HG02973 (cell line): Measurements from ENCODE around the gene STARD9.
A peak's percentile ranks its signal among the peaks of the same experiment; 100 is the strongest.

Source experiments
- ATAC-seq: cut with Tn5 transposase; IDR thresholded peaks from one replicate; pipeline ENCODE4 v1.9.1; 2021; ENCODE audit warnings: moderate library complexity; ENCODE audit not compliant: unreplicated experiment

Gene STARD9

DNA sequence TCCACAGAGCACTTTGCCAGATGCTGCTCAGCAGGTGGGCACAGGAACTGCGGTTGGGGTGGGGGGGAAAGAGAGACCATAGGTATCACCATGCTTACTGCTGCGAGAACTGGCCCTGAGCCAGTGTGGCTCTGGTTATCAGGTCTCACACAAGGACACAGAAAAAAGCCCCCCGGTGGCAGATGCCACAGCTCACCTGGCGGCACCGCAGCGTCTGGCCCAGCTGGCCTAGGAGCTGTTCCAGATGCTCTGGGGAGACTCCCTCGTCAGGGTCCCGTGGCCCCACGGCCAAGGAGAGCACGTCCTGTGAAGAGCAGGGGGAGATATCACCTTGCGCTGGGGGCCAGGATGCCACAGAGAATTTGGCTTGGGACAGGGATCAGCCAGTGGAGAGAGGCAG lies 150.7 kb downstream of the STARD9 start:
- ATAC-seq = no peak

DNA sequence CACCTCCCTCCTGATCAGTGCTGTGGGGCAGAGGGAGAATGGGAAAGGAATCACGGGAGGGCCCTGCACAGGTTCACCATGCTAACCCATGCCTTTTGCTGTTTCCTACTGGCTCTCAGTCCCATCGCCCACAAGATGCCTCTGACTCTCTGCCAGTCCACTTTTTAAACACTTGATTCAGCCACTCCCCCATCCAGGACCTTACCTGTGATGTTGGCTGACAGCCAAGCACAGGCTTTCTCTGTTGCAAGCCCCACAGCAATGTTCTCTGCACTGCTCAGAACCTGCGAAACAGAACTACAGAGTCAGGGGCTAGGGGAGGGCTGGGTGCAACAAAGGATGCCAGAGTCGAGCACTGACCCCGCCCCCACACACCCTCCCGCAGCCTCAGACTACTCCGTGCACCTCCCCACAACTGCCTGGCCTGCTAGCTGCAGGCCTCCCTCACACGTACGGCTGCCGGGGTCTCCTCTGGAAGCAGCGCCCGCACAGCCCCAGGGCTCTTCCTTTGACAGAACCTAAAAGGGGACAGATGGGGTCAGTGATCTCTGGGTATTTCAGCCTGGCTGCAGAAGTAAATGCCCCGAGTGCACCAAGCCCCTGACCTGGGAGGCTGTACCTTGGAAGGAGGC lies 152.5 kb downstream of the STARD9 start:
- no peak for ATAC-seq

DNA sequence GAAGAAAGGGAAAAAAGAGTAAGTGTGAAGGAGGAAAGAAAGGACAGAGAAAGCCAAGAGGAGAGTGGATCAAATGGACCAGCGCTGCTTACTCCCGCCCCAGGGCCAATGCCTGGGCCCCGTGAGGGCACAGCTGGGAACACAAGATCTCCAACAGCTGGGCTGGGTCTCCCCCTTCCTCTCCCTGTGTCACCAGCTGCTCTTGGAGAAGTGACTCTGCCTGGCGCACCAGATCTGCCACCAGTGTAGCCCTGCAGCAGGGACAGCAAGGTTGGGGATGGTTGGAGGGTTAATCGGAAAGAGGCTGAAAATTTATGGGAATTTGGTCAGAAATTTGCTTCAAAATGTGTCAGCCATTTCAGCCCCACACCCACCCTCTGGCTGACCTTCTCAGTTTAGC lies 153.2 kb downstream of the STARD9 start:
- ATAC-seq = no peak

DNA sequence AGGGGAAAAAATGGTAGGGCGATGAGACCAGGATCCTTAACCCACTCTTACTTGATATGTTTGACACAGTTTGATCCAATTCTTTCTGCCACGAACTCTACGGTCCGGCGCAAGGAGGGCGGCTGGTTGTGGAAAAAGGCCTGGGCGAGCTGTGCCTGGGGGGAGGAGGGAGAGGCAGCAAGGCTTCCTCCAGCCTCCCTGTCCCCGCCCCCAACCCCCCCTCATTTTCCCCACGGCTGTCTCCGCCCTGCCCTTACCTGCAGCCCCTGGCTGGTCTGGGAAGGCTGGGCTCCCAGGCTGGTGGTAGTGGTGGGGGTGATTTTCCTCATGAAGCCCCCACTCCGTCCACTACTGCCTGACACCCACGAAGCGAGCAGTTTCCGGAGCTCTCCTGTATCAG lies 153.6 kb downstream of the STARD9 start:
- no peak for ATAC-seq

DNA sequence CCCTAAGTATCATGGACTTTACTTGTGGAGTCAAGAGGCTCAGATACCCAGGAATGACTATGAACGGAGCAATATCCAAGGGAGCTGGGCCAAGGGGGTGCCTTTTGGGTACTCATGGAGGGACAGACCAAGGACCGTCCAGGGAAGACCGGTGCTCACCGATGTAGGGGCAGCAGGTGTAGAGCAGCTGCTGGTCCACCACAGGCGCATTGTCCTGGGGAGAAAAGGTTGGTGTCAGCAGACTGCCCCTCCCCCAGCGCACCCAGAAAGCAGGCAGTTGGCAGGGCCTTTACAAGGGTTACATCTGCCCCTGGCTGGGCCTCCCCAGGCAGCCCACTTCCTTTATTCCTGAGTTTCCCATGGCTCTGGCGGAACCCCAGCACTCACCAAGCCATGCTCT lies 154.0 kb downstream of the STARD9 start:
- no peak for ATAC-seq

DNA sequence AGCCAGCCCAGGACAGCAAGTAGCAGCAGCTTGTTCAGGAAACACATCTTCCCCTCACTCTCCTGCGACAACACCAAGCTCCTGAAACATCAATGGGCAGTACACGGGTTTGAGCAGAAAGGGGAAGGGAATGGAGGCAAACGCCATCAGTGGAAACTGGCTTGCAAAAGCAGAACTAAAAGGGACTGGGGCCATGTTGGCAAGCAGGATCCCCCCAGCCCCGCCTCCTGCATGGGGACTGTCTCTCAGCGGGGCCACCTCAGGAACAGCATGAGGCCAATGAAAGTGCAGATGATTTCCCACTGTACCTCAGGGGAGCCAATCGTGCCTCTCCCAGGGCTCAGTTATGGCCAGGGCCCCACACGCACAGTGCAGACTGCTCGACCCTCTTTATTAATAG lies 154.7 kb downstream of the STARD9 start:
- ATAC-seq = no peak

DNA sequence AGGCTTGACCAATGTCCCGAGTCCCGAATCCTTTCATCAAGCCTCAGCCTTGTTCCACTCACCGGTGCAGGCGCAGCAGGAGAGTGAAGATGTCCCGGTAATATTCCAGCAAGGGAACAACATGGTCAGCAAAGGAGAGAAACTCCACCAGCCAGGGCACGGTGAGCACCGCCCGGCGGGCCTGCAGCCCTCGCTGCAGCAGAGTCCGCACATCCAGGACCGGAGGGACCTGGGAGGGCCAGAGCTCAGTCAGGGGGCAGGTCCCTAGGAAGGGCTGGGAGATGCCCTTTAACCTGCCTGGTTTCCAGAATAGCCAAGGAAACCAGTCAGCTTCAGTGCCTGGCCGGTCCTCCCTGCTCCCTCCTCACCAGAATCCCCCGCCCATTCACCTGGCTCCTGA lies 155.1 kb downstream of the STARD9 start:
- no peak for ATAC-seq

DNA sequence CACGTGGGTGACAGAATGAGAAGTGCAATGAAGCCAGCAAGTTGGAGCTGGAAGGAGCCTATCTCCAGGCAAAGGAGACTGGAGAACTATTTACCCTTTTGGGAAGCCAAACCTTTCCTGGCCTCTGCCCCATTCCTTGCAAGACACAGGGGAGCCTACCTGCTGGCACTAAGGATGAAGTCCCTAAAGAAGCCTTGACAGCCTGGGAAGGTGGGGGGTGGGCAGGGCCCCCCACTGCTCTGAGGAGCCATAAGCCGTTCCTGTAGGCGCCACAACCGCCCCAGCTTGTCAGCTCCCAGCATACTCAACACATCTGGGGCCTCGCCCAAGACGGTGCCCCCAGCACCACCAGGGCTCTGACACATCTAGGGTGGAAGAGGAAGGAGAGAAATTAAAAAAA lies 156.1 kb downstream of the STARD9 start:
- ATAC-seq = no peak

DNA sequence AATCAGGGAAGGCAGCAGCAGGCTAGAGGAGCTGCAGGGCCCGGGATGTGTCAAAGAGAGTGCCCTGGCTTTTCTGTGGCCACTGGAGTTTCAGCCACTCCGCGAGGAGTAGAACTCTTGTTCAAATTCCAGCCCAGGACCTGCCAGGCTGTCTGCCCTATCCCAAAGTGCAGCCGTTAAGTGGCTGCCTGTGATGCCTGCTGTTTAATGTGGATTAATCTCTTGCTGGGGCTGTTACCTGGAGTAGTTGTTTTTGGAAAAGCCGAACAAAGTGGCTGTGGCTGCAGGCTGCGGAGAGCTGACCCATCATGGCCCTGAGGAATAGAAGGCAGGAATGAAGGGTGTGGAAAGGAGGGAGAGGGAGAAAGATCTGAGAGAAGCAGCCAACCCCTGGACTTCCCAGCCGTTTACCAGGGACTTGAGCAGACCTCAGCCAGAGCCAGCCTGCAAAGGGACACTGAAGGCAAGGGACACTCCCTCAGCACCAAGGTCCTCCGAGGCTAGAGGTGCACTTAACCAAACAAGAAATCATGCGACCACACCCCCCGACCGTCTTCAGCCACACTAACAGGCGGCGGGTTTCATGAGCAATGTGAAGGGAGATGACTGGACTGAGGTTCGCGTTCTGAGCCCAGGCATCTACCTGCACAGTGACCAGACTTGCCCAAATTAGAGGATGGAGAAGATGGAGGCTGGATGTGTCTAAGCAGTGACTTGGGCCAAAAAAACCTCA lies 156.9 kb downstream of the STARD9 start:
- ATAC-seq = no peak

DNA sequence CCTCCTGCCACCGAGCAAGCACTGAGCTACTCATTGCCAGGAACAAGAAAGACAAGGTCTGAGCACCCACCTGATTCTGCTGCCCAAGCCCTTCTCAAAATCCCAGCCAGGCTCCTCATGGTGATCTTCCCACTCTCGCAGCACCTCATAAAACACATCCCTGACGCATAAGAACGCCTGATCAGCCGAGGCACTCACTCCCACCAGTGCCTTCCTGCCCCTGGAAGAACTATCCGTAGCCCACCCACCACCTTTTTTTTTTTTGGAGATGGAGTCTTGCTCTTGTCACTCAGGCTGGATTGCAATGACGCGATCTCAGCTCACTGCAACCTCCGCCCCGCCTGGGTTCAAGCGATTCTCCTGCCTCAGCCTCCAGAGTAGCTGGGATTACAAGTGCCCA lies 157.6 kb downstream of the STARD9 start:
- ATAC-seq = no peak

DNA sequence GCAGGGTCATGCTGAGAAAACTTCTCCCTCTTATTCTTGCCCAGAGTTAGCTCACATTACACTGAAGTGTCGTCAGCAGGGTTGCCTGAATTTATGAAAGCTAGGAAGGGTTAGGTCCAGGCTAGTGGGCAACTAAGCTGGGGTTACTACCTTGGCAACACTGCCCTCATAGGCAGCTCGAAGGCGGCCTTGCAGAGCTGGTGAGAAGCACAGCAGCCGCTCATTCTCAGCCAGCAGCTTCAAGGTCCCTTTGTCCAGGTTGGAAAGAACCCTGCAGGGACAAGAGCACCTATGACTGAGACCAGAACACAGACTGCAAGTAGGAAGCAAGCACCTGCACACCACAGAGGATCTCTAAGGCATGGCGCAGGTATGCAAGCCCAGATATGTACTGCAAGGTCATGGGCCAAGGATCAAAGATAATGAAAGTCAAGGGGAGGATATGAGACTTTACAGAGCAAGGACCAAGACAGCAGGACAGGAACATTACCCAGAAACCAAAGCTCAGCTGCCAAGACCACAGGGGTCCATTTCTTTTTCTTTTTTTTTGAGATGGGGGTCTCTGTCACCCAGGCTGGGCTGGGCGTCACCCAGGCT lies 158.8 kb downstream of the STARD9 start:
- ATAC-seq = no peak

DNA sequence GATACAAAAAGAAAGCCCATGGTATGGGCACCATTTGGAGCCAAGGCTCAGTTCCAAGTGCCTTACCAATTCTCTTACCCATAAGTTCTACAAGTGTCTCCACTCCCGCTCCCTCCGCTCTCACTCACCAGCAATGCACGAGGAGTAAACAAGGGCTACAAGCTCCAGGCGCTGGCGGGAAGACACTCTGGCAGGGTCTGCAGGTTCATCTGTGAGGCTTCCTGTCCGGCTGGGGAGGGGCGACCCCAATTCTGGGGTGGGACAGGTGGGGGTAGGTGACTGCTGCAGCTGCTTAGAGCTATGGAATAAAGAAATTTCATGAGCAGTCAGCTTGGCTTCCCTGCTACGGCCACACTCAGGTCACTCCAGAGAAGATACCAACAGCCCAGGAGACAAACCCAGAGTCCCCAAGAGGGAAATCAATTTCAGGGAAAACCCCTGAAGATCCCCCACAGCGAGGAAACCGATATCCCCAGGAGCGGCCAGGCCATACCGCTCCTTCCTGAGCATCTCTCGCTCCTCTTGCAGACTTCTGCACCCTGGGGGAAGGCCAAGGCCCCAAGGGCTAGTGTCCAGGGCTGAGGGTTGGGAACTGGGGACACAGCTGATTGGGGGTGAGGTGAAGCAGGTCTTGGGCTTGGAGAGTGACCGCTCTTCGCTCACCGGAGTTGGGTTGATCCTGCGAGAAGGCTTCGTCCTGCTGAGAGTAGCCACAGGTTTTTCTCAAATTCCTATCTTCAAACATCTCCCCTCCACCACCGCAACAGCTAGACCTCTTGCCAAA lies 160.2 kb downstream of the STARD9 start:
- ATAC-seq = no peak

DNA sequence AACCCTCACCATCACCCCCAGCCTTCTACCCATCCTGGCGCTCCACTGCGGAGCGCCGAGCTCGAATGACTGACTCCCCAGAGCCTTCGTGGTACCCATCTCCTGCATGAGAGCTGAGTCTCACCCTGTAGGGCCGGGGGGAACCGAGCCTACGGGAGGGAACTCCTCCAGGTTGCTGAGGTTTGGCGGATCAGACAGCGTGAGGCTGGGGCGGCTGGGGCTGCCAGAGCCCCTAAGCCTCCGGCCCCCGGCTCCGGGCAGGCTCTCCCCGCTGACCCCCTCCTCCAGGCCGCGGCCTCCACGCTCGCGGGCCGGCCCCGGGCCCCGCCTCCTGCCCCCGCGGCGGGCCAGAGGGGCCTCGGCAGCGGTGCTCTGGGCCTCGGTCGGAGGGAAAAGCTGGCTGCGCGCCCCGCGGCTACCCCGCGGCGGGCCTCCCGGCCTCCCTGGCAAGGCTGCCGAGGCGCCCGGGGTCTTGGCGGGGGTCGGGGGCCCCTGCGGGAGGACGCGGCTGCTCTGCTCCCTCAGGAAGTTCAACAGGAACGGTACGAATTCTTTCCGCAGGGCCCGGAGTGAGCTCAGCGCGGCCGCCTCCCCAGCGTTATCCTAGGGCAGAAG lies 160.9 kb downstream of the STARD9 start:
- peak; percentile 21 for ATAC-seq

DNA sequence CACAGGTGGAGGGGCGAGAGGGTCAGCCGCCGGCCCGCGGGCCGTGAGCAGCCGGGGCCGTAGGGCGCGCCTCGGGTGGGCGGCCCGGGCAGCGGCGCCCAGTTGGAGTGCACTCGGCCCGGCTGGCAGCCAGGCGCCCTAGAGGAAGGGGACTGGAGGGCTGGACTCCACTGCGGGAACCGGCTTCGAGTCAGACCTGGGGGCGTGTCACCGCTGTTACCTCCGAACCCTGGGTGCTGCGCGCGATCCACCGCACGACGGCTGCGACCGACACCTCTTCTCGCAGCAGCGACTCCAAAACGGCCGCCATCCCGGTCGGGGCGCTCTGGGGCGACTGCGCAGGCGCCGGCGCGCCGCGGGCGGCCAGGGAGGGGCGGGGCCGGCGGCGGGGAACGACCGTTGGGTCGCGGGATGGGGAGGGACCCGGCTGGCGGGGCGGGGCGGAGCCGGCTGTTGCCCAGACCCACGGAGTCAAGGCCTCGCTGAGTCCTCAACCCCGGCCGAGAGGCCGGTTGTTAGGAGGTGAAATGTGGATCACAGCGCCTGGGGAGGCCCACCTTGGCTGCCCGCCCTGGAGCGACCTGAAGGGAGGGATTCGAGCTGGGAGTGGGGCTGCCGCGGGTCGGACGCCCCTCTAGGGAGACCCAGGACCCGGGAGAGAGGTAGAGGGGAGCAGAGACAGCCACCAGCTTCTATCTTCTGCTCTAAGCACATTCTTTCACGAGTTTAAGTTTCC lies 161.6 kb downstream of the STARD9 start, which contains the start of gene CDAN1:
Gene CDAN1 (minus strand): TSS at position 336 of the 736 bp plus-strand sequence. CDS start 26 bp downstream, at position 310.
- peak; percentile 82 for ATAC-seq

DNA sequence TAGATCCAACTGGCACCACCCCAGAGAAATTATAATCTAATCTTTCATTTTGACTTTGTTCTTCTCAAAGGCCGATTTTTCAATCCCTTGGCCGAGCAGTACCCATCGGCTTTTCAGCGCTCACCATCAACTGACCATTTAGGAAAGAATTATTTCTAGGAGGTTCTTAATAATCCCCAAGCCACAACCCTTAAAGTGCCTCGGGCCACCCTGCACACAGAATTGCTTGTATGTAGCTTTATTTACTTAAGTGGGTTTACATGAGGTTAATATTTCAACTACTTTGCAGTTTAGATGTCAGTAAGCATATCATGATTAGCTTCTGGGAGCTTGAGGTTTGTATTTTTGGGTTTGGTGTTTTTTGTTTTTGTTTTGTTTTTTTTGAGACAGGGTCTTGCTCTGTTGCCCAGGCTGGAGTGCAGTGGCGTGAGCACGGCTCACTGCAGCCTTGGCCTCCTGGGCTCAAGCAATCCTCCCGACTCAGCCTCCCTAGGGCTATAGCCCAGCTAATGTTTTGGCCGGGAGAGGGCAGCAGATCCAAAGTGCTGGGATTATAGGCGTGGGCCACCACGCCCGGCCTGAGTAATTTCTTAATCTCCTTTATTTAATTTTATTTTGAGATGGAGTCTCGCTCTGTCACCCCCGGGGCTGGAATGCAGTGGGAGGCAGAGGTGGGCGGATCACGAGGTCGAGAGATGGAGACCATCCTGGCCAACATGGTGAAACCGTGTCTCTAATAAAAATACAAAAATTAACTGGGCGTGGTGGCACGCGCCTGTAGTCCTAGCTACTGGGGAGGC lies 162.3 kb downstream of the STARD9 start:
- ATAC-seq = no peak

DNA sequence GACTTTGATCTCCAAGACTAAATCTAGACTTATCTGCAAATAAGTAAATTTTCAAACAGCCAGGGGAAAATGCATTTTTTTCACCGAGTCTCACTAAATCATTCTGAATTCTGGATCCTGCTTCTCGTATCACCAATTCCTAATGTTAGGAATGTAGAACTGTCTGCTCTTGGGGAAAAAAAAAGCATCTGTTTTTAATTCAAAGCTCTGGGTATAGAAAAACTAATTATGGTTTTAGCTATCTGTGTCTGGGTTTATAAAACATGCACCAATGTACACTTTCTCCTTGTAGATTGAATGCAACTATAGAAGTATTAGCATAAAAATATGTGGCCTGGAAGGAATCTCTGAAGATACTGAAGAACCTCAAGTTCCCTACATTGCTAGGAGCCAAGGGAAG lies 166.3 kb downstream of the STARD9 start:
- ATAC-seq = no peak

DNA sequence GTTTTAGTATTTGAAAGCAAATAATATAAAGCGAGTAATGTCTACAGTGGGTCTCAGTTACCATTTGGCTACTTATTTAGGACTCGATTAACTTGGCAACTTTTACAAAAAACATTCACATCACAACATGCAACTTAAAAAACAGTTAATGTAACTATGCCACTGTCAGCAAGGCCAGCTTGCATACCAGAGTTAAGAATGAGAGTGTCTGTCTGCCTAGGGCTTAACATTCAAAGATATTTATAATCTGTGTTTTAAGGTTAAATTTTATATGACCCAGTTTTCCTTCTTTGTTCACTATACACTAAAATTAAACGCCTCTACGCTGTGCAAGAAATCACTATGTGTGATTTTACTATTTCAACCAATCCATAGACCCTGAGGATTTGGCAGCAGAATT lies 166.7 kb downstream of the STARD9 start:
- ATAC-seq = no peak

DNA sequence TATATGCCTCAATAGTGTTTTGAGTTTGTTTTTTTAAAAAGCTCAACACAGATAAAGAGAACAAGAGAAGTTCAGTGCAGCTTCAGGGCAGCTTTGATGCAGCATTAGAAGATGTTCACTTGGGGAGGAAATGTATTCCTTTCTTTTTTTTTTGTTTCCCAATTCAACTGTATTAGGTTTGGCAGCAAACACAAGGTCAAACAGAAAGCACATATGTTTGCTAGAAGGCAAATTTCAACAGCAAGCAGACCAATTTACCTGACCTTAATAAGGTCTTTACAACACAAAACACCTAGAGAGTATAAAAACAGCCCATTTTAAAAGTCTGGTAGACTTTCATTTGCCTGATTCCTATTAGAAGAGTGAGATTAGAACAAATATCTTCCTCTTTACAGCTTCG lies 168.8 kb downstream of the STARD9 start:
- no peak for ATAC-seq

DNA sequence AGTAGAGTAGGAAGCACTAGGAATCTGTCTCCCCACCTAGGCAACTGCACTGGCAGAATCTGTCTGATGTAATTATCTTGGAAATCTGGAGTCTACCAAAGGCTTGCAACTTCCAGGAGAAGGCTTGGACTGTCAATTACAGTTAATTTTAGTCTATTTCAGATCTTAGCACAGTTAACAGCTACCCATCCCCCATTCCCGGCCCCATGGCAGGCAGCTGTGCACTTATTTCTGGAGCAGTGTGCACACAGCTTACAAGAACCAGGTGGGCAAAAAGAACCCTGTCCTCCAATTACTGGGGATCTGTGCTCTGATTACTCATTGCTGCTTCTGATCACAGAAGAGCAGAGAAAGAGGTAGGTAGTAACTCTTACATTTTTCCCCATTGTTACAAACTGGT lies 173.9 kb downstream of the STARD9 start:
- ATAC-seq = no peak

DNA sequence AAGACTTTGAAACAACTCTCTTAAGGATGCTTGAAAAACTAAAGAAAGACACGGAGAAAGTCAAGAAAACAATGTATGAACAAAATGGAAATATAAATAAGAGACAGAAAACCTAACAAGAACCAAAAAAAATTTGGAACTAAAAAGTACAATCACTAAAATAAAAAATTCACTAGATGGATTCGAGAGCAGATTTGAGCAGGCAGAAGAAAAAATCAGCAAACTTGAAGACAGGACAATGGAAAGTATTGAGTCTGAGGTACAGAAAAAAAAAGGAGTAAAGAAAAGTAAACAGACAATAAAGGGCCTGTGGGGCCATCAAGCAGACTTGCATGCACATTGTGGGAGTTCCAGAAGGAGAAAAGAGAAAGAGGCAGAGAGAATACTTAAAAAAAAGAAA lies 174.9 kb downstream of the STARD9 start:
- no peak for ATAC-seq
